IPS-18c (cell line): ENCODE measurements around the gene MS4A1.
"Not testable (repeated sequence)": the region's sequence is repeated elsewhere in the genome, so short reads cannot be mapped to it uniquely, and the experiment has no call there.

ENCODE experiments used
- H3K4me3 ChIP-seq: 2 replicates; pipeline ENCODE4 v1.7.0; 2013; ENCODE audit warnings: low read depth, mild to moderate bottlenecking, low read length, moderate library complexity; ENCODE audit not compliant: insufficient read depth
- H3K9me3 ChIP-seq: one replicate; pipeline ENCODE4 v1.6.1; 2013; ENCODE audit warnings: mild to moderate bottlenecking, low read length, moderate library complexity; ENCODE audit not compliant: control insufficient read depth, insufficient read depth

Gene MS4A1

DNA sequence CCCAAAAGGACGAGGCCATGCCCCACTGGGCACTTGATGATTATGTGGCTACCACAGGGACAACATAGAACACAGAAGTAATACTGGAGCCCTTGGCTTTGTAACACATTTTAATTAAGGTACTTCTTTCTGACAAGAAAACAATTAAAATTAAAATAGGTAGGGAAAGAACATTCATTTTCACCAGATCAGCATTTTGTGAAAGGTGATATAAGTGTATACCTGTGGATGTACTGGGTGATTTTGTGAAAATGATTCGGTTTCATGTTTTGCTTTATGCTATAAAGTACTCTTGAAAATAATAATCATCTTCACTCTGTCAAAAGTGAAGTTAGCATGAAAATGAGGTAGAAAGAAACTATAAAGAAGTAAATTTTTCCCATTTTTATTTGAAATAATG, 37.8 kb downstream of the MS4A1 start:
- no peaks in the 10 kb centered on the region for H3K9me3 ChIP-seq
- H3K4me3 ChIP-seq: no peak overlapping the region

DNA sequence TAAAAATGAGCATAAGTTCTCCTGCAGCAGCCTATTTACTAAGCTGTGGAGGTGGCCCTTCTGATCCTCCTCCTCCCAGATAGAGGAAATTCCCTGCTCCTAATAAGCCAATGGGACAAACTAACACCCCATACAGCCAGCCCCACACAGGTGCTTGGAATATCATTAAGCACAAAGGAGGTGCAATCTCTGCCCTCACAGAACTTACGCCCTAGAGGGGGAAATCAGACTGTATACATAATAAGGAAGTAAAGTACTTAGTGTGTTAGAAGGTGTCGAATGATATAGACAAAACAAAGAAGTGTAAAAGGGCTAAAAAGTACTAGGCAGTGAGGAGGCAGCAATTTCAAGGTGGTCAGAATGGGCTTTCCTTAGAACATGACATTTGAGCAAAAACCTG, 42.8 kb downstream of the MS4A1 start:
- H3K9me3 ChIP-seq: no peaks in the 10 kb centered on the region
- H3K4me3 ChIP-seq: no peak overlapping the region

DNA sequence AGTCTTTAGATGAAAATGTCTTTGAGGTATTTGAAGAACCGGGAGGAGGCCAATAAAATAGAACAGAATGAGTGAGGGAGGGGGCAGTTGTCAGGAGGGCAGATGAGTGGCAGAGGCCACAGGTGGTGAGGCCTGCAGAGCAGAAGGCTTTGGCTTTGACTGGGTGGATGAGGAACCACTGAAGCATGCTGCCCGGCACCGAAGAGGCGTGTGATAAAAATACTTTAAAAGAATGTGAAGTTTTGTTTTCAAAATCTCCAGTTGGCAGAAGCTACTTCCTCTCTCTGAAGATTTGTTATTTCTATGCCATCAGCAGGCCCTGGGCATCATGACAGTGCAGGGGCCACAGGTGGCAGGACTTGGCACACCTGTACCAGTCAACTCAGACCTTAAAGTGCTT, 43.2 kb downstream of the MS4A1 start:
- H3K4me3 ChIP-seq: no peak overlapping the region
- no peaks in the 10 kb centered on the region for H3K9me3 ChIP-seq

DNA sequence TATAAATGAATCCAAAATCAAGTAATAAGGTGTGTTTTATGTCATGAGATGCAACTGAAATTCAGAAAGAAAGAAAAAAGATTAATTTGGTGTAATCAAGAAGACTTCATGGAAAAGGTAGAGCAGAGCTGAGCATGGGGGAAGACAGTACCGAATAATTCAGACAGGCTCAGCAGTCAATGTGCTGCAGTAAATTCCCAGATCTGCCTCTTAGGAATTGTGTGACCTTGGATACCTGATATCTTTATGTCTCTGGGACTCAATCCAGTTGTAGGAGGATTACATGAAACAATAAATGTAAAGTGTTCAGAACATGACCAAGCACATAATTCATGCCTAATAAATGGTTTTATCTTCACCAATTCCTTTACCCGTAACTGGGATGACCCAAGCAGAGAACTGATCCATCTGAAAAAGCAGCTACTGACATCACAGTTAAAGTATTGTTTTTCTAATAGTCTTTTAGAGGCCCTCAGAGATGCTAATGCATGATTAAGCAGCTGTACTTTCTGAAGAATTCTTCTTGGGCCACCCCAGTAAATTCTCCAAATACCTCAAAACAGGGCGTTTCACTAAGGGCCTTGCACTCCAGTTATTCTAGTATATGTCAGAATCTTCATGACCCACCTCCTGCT, 44.7 kb downstream of the MS4A1 start:
- H3K4me3 ChIP-seq: no peak overlapping the region
- H3K9me3 ChIP-seq: no peaks in the 10 kb centered on the region

DNA sequence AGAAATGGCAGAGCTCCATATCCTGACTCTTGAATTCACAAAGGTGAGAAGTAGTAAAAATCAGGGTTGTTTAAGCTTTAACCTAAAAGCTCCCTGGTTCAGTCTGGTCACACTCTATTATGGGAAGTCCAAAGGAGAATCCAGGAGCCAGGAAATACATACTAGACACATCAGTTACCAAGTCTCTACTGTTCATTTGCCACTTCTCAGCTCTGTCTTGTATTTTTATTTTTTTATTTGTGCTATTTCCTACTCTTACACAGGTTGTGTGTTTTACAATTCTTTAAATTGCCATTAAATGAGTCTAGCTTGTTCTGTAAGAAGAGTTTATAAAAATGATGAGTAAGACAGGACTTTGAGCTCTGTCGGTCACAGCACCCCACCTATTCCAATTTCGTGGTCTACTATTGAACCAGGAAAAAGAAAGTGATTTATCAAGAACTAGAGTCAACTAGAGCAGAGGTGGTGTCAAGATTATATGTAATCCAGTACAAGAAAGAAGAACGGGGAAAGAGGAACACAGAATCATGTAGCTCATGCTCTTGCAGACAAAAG, 46.7 kb downstream of the MS4A1 start:
- H3K9me3 ChIP-seq: no peaks in the 10 kb centered on the region
- H3K4me3 ChIP-seq: no peak overlapping the region

DNA sequence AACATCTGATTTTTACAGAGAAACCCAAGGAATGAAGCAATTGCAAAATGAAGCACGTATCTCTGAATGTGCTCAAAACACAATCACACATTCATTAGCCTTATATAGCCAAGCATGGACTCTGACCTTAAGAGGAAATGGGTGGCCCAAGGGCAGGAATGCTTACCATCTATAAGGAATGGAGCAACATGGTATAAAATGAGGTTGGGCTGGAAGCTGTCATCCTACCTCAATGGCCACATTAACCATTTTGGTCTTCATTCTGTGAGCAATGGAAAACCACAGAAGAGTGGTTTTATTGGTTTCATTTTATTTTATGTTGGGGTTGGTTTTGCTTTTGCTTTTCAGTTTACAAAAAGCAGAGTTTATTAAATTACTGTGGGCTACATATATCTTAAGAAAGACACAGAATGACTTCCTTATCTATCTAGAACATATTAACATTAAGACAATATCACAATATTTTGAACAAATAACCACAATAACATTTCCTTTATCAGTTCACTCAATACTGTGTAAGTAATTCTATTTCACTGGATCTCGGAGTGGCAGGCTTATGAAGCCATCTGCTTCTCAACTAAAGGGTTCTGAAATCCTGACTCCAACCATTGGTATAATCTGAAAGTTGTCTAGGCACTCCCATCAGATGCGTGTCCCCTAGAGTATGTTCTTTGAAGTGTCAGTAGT, 48.7 kb downstream of the MS4A1 start:
- H3K4me3 ChIP-seq: no peak overlapping the region

DNA sequence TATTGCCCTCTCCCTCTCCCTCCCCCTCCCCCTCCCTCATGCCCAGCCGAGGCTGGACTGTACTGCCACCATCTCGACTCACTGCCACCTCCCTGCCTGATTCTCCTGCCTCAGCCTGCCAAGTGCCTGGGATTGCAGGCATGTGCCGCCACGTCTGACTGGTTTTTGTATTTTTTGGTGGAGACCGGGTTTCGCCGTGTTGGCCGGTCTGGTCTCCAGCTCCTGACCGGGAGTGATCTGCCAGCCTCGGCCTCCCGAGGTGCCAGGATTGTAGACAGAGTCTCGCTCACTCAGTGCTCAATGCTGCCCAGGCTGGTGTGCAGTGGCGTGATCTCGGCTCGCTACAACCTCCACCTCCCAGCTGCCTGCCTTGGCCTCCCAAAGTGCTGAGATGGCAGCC, 54.0 kb downstream of the MS4A1 start:
- H3K9me3 ChIP-seq, H3K4me3 ChIP-seq: not testable (repeated sequence)

More for the DNA sequence above, 48.7 kb downstream of the MS4A1 start:
- H3K9me3 ChIP-seq: no peaks in the 10 kb centered on the region

DNA sequence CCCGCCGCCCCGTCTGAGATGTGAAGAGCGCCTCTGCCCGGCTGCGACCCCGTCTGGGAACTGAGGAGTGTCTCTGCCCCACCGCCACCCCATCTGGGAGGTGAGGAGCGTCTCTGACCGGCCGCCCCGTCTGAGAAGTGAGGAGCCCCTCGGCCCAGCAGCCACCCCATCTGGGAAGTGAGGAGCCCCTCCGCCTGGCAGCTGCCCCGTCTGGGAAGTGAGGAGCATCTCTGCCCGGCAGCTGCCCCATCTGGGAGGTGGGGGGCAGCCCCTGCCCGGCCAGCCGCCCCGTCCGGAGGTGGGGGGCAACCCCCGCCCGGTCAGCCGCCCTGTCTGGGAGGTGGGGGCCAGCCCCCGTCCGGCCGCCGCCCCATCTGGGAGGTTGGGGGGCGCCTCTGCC, 54.6 kb downstream of the MS4A1 start:
- H3K4me3 ChIP-seq: not testable (repeated sequence)

DNA sequence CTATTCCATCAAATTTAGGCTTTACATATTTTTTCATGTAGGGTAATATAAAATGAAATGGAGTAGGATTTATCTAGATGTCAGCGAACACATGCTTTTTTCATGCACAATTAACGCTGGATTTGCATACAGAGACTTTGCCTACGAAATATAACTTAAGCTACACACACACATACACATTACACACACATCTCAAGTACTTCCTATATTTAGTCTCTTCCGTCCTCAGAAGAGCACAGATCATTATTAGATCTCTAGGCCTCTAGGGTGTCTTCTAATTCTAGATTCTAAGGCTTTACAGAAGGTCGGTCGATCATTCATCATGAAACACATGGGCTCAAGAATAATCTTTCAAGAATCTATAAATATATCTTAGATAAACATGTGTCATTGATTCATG, 55.7 kb downstream of the MS4A1 start:
- no peak overlapping the region for H3K4me3 ChIP-seq
- no peaks in the 10 kb centered on the region for H3K9me3 ChIP-seq

More for the DNA sequence above, 54.6 kb downstream of the MS4A1 start:
- not testable (repeated sequence) for H3K9me3 ChIP-seq

DNA sequence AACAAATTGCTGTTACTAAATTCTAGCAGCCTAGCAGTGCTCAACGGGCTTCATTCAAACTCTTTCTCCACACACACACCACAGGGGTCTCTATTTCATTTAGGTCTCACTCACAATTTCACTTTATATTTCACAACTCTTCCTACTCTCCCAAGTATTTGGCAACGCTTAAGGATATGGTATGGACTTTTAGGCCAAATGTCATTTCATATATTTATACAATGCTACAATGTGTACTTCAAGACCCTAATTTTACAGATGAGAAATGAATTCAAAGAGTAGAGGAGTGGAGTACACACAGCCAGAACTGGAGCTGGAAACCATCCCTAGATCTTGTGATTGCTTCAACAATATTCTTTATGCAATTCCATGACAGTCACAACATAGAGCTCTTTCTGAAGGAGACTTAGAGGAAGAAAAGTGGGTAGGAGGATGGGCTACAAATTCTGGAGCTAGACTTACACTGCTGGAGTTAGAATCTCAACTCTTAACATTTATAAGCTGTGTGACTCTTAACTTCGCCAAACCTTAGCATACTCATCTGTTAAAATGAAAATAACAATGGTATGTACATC, 57.1 kb downstream of the MS4A1 start:
- Histone ChIP-seq H3K4me3 (no peak overlapping the region), H3K9me3 (no peaks in the 10 kb centered on the region)

DNA sequence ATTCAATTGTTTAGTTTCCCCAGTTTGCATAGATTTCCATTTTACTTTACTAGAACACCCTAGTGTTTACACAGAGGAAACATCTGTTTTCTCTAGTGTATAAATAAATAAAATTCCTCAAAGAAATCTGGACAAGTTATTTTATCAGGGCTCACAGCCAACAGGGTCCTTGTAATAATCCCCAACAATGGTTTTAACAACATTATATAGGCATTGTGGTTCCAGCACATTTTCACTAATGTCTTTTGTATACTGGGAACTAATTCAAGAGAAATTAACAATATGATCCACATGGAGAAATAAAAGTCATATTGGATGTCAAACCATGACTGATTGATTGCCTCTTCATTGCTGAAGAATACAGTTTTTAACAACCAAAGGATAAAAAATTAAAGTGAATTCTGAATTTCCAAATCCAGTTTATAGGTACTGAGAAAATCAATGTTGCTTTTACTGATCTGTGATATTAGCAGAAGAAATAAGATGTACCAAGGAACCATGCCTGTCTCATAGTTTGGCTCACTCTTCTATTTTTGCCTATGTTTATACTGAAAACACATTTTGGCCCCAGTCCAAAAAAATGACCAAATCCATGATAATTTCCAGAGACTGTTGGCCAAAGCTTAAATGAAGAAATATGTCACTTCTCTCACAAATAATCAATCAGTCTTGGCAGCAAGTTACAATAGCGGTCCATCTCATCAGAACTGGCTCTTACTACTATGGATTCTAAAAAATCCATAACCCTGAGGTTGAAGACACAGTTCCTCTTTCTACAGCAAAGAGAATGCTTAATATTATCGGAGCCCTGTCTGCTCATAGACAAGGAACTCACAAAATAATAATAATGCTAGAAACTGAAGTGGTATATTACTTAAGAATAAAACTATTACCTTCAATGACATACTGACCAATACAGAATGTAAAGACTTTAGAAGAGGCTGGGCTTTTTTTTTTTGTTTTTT, 58.1 kb downstream of the MS4A1 start:
- Histone ChIP-seq H3K9me3 (no peaks in the 10 kb centered on the region), H3K4me3 (no peak overlapping the region)

DNA sequence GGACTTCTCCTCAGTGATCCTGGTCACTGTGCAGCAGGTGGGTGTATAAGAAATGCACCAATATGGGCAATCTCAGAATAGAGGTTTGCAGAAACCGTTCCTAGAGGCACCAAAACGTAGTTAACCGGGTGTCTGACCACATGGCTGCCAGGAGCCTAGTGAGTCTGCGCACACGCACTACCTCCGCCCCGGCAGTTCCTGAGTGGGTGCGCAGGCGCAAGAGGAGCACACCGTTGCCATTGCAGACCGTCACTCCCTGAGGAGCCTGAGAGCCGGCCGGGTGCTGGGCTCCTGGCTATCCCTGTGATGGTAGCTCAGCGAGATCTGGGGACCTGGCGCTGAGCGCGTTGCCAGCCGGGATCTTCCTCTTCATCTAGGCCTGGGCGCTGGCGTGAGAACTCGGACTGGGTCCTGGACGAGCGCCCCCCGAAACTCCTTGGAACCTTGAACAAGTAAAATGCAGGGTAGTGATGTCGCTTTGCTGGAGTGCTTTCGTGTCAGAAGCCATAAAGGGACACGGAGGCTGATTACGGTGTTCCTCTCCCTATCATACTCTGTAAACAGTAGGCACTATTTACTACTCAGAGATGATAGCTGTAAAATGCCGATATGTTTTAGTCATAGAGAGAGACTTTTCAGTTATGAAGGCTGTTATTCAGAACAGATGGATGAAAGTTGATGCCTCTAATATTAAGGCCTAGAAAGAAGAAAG, 59.7 kb downstream of the MS4A1 start, which contains the start of gene MS4A13:
Gene MS4A13 (plus strand): TSS at position 249 of the 712 bp plus-strand sequence. CDS start 2,692 bp downstream, outside the sequence.
- no peaks in the 10 kb centered on the region for H3K9me3 ChIP-seq
- H3K4me3 ChIP-seq: no peak within 1 kb of the TSS
